ENCODE data around the gene MINDY4.
"Not testable (repeated sequence)": the region's sequence is repeated elsewhere in the genome, so short reads cannot be mapped to it uniquely, and the experiment has no call there.

The MINDY4 gene

GRCh38 chr7:30829471-30829870, 58.3 kb downstream of the MINDY4 start:
- in situ Hi-C loops (cut with MboI; ENCODE audit: low sequenced_read_pairs), result no loop called here

- in situ Hi-C loops (cut with MboI; ENCODE audit: low sequenced_read_pairs), result no loop called here
Measured at GRCh38 chr7:30831227-30831626, 60.0 kb downstream of the MINDY4 start.

- in situ Hi-C loops (cut with MboI; ENCODE audit: low sequenced_read_pairs), result no loop called here
Measured at GRCh38 chr7:30831936-30832335, 60.7 kb downstream of the MINDY4 start.

- in situ Hi-C loops (cut with MboI; ENCODE audit: low sequenced_read_pairs), result not testable (repeated sequence)
Measured at GRCh38 chr7:30834017-30834674, 62.9 kb downstream of the MINDY4 start.

- in situ Hi-C loops (cut with MboI; ENCODE audit: low sequenced_read_pairs), result no loop called here
Measured at GRCh38 chr7:30835396-30835915, 64.2 kb downstream of the MINDY4 start.

- in situ Hi-C loops (cut with MboI; ENCODE audit: low sequenced_read_pairs), result no loop called here
Measured at GRCh38 chr7:30836991-30837390, 65.8 kb downstream of the MINDY4 start.

GRCh38 chr7:30837581-30837980, 66.4 kb downstream of the MINDY4 start:
- in situ Hi-C loops (cut with MboI; ENCODE audit: low sequenced_read_pairs), result no loop called here

GRCh38 chr7:30838008-30838407, 66.8 kb downstream of the MINDY4 start:
- in situ Hi-C loops (cut with MboI; ENCODE audit: low sequenced_read_pairs), result no loop called here

GRCh38 chr7:30840141-30841024, 69.2 kb downstream of the MINDY4 start:
- in situ Hi-C loops (cut with MboI; ENCODE audit: low sequenced_read_pairs), result no loop called here

- in situ Hi-C loops (cut with MboI; ENCODE audit: low sequenced_read_pairs), result no loop called here
Measured at GRCh38 chr7:30841025-30841735, 70.0 kb downstream of the MINDY4 start.

GRCh38 chr7:30841801-30842541, 70.8 kb downstream of the MINDY4 start:
- in situ Hi-C loops (cut with MboI; ENCODE audit: low sequenced_read_pairs), result no loop called here

- in situ Hi-C loops (cut with MboI; ENCODE audit: low sequenced_read_pairs), result no loop called here
Measured at GRCh38 chr7:30842542-30843451, 71.6 kb downstream of the MINDY4 start.

- in situ Hi-C loops (cut with MboI; ENCODE audit: low sequenced_read_pairs), result no loop called here
Measured at GRCh38 chr7:30843741-30844482, 72.7 kb downstream of the MINDY4 start.

GRCh38 chr7:30844483-30844874, 73.3 kb downstream of the MINDY4 start:
- in situ Hi-C loops (cut with MboI; ENCODE audit: low sequenced_read_pairs), result no loop called here

- in situ Hi-C loops (cut with MboI; ENCODE audit: low sequenced_read_pairs), result no loop called here
Measured at GRCh38 chr7:30844916-30845315, 73.7 kb downstream of the MINDY4 start.

- in situ Hi-C loops (cut with MboI; ENCODE audit: low sequenced_read_pairs), result no loop called here
Measured at GRCh38 chr7:30845426-30846135, 74.4 kb downstream of the MINDY4 start.

GRCh38 chr7:30846378-30846777, 75.2 kb downstream of the MINDY4 start:
- in situ Hi-C loops (cut with MboI; ENCODE audit: low sequenced_read_pairs), result no loop called here

- in situ Hi-C loops (cut with MboI; ENCODE audit: low sequenced_read_pairs), result no loop called here
Measured at GRCh38 chr7:30848121-30848855, 77.1 kb downstream of the MINDY4 start.
